ENCODE measurements around the gene TRIP10.
A peak's percentile ranks its signal among the peaks of the same experiment; 100 is the strongest.
"Not testable (repeated sequence)": the region's sequence is repeated elsewhere in the genome, so short reads cannot be mapped to it uniquely, and the experiment has no call there.

Gene TRIP10, protein sequence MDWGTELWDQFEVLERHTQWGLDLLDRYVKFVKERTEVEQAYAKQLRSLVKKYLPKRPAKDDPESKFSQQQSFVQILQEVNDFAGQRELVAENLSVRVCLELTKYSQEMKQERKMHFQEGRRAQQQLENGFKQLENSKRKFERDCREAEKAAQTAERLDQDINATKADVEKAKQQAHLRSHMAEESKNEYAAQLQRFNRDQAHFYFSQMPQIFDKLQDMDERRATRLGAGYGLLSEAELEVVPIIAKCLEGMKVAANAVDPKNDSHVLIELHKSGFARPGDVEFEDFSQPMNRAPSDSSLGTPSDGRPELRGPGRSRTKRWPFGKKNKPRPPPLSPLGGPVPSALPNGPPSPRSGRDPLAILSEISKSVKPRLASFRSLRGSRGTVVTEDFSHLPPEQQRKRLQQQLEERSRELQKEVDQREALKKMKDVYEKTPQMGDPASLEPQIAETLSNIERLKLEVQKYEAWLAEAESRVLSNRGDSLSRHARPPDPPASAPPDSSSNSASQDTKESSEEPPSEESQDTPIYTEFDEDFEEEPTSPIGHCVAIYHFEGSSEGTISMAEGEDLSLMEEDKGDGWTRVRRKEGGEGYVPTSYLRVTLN

DNA sequence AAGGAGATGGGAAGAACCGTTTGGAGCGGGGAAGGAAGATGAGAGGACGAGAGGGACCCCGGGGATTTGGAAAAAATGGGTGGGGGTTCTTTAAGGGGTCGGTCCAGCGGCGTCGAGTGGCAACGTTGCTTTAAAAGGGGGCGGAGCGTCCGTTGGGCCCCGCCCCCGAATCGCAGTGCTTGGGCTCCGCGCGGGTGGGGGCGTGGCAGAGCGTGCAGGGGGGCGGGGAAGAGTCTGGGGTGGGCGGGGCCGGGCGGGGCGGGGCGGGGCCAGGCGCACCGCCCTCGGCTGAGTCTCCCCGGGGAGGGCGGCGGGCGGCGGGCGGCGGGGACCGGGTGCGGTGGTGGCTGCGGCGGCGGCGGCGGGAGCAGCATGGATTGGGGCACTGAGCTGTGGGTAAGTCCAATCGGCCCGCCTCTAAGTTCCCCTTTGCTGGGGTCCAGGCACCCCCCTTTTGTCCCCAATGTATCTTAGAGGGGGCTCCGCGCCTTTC is at the start of gene TRIP10:
Gene TRIP10 (plus strand): TSS at position 291 of the 493 bp plus-strand sequence. CDS start 82 bp downstream, at position 373.
- peak; percentile 77 to 80 for DNase-seq (ENCODE audit: low read depth in 2 of 2)

DNA sequence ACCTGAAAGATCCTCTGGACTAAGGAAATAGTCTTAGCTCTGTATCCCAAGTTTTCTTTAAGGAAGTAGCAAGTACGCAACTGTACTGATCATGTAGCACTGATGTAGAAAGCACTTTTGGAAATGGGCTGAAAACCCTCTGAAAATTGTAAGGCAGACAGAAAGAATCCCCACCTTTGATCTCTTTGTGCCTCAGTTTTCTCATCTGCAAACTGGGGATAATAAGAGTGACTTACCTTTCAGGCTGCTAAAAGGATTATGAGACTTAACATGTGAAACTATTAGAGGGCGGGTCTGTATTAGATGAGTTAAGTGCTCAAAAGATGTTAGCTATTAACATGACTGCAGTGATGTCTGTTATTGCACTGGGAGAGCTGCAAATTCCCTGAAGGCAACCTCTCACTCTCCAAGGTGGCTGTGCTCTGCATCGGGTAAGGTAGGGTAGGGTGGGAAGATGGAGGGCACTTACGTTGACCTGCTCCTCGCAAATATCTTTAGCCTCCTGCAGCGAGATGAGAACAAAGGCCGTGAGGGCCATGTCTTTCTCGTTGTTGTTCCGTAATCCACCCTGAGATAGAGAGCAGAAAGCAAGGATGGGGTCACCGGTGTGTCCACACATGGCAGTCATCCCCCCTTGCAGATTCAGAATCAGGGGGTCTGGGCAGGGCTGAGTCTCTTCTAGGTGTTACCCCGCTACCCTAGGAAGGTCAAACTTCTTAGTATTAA is 49.2 kb upstream of the TRIP10 start:
- no peak for DNase-seq (ENCODE audit: low read depth in 2 of 2)

DNA sequence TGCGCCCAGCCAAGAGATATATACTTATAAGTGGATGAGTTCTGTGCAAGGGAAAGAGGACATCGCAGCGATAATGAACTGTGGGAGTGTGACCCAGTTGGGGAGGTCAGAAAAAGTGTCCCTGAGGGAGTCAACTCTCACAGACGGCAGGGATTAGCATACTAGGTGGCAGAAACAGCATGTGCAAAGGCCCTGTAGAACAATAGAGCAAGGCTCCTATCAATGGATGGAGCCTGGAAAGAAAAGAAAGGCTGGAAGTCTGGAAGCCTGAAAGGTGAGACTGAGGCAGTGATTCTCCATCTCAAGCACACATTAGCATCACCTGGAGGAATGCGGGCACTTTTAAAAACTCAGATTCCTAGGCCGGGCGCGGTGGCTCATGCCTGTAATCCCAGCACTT is 48.1 kb upstream of the TRIP10 start:
- DNase-seq (ENCODE audit: low read depth in 2 of 2), result no peak

DNA sequence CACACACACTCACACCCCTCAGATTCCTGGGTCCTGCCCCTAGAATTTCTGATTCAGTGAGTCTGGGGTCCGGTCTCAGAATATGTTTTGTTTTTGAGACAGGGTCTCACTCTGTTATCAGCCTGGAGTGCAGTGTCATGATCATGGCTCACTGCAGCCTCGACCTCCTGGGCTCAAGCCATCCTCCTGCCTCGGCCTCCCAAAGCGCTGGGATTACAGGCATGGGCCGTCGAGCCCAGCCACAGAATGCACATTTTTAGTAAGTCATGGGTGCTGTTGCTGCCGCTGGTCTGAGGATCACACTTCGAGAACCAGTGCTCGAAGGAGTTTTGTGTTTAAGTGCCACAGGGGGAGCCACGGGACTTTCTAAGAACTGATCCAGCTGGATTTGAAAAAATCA is 47.5 kb upstream of the TRIP10 start:
- no peak for DNase-seq (ENCODE audit: low read depth in 2 of 2)

DNA sequence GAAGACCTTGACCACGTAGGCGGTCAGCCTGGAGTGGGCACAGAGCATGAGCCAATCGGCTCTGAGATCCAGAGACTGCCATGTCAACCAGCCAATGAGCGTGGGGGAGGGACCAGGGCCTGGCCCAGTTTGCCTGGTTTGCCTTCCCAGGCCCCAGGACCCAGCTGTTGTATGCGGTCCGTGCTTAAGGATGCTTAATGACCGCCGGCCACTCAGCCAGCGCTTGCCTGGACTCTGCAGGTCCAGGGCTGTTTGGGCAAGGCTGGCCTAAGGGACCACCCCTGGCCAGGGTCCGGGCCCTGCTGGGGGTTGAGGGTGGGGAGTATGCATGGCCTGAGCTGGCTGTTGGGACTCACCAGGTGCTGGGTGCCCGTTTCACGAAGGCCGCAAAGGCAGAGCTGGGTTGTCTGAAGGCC is 46.4 kb upstream of the TRIP10 start:
- DNase-seq (ENCODE audit: low read depth in 2 of 2), result no peak

DNA sequence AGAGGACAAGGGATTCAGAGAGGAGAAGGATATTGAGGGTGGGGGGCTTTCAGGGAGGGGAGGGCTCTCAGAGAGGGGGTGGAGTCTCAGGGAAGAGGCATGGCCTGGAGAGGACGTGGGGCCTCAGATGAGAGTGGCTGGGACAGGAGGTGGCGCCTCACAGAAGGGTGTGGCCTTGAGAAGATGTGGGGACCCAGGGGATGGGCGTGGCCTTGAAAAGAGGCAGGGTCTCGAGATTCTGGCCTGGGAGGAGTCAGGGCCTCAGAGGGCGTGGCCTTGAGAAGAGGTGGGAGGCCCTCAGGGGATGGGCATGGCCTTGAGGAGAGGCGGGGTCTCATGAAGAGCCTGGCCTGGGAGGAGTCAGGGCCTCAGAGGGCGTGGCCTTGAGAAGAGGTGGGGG is 45.8 kb upstream of the TRIP10 start:
- no peak for DNase-seq (ENCODE audit: low read depth in 2 of 2)

DNA sequence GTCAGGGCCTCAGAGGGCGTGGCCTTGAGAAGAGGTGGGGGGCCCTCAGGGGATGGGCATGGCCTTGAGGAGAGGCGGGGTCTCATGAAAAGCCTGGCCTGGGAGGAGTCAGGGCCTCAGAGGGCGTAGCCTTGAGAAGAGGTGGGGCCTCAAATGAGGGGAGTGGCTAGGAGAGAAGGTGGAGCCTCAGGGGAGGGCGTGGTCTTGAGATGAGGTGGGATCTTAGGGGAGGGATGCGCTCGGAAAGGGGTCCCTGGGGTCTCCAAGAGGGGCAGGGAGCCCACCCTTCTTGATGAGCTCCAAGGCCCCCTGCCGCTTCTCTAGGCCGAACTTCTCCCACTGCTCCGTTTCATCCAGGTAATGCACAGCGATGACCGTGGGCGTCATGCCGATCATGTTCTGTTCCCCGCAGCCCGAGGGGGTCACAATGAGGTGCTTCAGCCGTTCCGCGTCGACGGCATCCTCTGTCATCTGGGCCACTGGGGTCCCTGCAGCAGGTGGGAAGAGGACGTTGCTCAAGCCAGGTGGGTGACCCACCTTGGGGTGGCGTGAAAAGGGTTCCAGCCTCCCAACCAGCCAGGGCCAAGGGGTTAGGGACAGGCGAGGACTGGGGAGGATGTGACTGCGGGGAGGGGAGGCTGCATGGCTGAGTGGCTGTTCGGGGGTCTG is 45.2 kb upstream of the TRIP10 start:
- no peak for DNase-seq (ENCODE audit: low read depth in 2 of 2)

DNA sequence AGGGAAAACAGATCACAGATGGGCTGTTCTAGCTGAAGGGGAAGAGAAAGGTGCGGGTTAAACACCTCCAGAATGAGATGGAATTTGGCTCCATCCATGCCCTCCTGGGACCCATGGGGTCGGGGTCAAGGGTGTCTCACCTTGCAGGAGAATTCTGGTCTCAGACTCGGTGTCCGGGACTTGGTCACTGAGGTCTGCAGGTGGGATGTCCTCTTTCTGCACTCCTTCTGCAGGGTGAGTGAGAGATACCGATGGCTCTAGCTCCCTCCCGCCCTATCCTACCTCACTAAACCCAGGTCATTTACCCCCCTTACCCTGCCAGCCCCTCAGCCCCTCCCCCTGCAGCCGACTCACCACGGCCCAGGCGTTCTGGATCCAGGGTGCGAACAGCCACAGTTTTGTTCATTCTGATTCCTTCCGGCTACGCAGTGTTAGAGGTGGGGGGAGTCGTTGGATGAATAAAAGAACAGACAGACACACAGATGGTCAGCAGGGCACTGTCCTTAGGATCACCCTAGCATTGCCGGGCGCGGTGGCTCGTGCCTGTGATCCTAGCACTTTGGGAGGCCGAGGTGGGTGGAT is 43.1 kb upstream of the TRIP10 start:
- DNase-seq (ENCODE audit: low read depth in 2 of 2), result no peak

DNA sequence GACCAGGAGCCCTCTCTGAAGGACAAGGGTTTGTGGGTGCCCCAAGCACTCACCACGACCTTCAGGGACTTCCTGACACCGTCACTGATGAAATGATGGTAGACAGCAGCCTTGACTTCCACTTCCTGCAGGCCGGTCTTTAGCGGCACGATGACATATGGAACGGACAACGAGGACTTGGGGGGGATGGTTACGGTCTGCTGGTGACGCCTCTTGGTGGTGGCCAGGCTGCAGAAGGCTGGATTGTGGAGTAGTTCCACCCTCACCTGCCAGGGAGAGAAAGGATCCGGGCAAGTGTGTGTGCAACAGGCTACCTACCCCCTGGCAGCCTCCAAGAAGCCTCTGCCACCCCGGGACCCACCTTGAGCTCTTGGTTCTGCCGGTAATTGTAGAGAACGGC is 42.2 kb upstream of the TRIP10 start:
- DNase-seq (ENCODE audit: low read depth in 2 of 2), result no peak

DNA sequence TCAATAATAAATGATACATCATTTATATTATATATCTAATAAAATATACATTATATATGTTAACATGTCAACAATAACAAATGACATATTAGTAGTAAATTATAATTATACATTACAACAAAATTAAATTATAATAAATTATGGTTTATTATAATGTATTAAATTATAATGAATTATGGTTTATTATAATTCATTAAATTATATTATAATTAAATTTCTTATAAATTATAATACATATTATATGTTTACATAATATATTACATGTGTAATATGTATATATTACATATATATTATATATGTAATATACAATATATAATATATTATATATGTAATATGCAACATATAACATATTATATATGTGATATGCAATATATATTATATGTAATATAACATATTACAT is 39.5 kb upstream of the TRIP10 start:
- DNase-seq (ENCODE audit: low read depth in 2 of 2), result no peak

DNA sequence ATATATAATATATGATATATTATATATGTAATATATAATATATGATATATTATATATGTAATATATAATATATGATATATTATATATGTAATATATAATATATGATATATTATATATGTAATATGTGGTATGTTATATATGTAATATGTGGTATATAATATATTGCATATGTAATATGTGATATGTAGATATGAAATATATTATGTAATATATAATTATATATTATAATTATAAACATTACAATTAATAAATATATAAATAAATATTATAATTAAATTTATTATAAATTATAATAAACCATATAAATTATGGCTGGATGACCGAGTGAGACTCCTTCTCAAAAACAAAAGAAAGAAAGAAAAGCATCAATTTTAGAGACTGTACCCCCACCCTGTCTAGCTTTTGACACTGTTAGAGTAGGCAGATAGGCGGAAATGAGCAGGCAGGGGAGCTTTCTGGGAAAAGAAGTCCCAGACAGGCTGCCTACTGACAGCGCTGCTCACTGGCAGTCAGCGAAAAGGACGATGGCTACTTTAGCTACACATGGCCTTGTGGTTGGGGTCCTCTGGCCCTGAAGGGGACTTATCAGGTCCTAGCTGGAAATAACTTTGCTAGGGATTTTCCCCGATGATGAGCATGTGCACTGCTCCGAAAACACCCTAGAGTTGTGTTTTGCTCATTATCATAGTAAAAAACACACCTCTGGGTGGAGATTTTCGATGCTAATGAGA is 38.7 kb upstream of the TRIP10 start:
- no peak for DNase-seq (ENCODE audit: low read depth in 2 of 2)

DNA sequence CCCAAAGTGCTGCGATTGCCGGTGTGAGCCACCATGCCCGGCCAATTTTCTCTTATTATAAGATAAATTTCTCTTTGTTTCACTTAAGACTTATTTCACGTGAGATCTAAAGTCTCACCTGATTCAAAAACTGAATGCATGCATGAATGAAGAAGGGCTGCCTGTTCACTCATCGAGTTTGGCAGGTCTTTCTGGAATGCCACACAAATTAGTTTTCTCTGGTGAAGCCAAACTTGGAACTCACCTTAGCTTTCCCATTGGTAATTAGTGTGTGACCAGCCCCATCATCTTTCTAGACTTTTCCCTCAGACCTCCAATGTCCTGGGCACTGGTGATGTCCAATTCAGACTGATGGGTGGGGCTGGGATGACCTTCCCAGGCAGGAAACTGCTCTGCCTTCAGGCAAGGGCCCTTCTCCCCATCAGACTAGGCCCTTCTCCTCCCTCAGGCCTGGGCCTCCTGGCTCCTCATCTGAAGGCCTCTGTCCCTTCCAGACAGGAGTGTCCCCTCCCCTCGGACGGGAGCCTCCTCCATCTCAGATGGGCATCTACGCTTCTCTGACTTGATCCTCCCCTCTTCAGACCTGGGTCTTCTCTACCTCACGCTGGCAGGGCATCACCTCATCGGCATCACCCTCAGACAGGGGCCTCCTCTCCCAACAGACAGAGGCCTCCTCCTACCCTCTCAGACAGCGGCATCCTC is 33.4 kb upstream of the TRIP10 start:
- DNase-seq (ENCODE audit: low read depth in 2 of 2), result no peak

DNA sequence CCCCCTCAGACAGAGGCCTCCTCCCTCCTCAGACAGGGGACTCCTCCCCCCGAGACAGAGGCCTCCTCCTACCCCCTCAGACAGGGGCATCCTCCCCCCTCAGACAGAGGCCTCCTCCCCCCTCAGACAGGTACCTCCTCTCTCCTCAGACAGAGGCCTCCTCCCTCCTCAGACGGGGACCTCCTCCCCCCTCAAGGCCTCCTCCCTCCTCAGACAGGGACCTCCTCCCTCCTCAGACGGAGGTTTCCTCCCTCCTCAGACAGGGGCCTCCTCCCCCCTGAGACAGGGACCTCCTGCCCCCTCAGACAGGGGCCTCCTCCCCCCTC is 32.9 kb upstream of the TRIP10 start:
- DNase-seq (ENCODE audit: low read depth in 2 of 2), result no peak

DNA sequence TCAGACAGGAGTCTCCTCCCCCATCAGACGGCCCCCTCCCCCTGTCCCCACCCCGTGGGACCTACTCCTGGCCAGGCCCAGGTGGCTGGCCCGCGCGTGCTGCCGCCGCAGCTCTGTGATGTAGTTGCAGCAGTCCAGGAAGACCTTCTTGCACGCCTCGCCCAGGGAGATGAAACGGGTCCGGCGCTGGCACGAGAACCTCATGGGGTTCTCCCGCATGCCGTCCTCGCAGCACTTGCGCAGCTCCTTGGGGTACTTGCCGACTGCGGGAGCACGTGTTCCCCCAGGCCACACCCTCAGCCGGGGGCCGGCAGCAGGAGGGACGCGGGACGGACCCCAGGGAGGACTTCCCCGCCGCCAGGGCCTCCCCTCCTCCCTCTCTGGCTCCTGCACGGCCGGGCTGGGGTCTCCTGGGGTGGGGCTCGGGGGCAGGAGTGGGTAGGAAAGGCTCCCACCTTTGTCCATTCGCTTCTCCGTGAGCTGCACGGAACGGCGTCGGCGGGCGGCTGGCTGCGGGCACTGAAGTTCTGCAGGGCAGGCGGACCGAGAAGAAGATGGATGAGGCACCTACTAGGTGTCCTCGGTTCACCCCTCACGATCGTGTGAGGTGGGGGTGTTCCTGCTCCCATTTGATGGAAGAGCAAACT is 32.3 kb upstream of the TRIP10 start:
- no peak for DNase-seq (ENCODE audit: low read depth in 2 of 2)

DNA sequence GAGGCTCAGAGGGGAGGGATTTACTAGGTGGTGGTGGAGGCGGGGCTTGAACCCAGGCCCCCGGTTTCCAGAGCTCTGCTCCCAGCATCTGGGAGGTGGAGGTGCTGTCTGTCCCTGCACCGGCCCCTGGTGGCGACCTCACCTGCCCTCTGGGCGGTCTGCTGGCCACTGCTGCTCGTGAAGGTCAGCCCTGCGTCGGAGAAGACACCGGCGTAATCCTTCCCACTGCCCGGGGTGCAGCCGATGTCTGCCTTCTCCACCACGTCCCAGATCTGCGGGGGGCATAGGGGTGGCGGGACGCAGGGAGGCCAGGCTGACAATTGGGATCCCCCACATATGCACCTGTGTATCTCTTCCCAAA is 31.8 kb upstream of the TRIP10 start:
- DNase-seq (ENCODE audit: low read depth in 2 of 2), result no peak

DNA sequence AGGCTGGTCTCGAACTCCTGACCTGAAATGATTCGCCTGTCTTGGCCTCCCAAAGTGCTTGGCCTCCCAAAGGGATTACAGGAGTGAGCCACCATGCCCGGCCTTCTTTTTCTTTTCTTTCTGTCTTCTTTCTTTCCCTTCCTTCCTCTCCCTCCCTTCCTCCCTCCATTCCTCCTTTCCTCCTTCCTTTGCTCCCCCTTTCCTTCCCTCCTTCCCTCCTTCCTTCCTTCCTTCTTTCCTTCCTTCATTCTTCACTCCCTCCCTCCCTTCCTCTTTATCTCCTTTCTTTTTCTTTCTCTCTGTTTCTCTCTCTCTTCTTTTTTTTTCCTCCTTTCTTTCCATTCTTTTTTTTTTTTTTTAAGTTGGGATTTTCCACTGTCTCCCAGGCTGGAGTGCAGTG is 31.1 kb upstream of the TRIP10 start:
- no peak for DNase-seq (ENCODE audit: low read depth in 2 of 2)

DNA sequence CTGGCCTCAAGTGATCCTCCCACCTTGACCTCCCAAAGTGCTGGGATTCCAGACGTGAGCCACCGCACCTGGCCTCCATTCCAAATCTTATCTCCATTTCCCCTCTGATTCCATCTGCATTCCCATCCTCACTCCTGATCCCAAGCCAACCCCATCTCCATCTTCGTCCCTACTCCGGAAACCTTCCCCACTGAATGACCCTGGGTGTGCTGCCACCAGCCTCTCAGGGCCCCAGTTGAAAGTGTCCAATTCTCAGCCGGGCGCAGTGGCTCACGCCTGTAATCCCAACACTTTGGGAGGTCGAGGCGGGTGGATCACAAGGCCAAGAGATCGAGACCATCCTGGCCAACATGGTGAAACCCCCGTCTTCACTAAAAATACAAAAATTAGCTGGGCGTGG is 30.6 kb upstream of the TRIP10 start:
- DNase-seq (ENCODE audit: low read depth in 2 of 2), result not testable (repeated sequence)

DNA sequence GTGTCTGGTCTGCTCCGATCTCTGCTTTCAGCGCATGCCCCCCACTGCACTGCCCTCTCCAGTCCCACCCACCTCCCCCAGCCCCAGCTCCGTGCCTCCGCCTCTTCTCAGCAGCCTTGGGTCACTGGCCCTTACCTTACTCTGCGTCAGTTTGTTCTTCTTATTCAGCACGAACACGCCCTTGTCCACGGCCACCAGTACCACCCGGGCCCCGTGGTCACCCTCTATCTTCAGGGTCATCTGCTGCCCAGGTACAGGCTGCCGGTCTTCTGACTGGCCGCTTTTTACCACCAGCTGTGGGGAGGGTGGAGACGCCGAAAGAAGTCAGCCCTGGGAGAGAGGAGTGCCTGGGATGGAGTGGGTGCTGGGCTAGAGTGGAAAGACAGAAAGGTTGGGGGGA is 29.9 kb upstream of the TRIP10 start:
- DNase-seq (ENCODE audit: low read depth in 2 of 2), result no peak

DNA sequence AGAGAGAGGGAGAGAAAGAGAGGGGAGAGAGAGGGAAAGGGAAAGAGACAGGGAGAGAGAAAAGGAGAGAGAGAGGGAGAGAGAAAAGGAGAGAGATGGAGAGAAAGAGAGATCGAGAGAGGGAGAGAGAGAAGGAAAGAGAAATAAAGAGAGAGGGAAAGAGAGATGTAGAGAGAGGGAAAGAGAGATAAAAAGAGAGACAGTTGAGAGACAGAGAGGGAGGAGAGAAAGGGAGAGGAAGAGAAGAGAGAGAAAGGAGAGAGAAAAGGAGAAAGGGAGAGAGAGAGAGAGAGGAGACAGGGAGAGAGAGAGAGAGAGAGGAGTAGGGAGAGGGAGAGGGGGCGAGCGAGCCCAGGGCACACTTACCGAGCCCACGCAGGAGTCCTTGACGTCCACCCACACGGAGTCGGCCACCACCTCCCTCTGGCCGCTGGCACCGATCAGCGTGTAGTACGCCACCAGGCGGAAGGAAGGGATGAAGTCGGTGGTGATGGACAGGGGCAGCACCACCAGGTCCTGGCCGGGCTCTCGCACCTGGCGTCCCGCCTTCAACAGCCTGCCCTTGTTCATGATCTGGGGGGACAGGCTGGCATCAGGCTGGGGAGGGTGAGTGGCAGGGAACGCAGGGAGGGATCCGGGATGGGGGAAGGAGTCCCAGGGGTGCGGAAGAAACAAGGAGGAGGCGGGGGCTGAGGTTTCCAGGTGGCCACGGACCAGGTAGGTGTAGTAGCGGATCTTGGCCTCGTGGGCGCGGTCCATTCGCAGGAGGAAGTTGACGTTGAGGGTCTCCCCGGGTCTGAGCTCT is 29.0 kb upstream of the TRIP10 start:
- DNase-seq (ENCODE audit: low read depth in 2 of 2), result no peak

DNA sequence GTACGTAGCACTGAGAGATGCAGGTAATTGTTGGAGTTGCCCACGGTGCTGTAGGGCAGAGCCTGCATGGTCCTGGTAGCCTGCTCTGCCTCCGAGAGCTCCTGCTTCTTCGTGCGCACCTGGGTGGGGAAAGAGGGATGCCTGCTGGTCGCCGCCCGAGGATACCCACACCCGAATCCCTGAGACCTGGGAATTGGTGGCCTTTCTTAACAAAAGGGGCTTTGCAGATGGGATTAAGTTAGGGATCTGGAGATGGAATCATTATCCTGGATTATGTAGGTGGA is 28.5 kb upstream of the TRIP10 start:
- no peak for DNase-seq (ENCODE audit: low read depth in 2 of 2)
